Left ventricle myocardium inferior (tissue), 1 donor: ENCODE measurements around the gene ADD3. TPM values are rescaled to one million over a fixed set of nuclear protein-coding genes. Genes with fewer than 3 reads are reported as not detected.

Experiments used
- DNase-seq: peaks from one replicate; pipeline ENCODE4 v3.0.0-alpha.2; 2020
- H3K27ac ChIP-seq: fragments of 200-600 bp; replicated peaks from 2 replicates; pipeline ENCODE4 v1.8.0; 2021
- H3K27me3 ChIP-seq: fragments of 200-600 bp; 2 replicates; pipeline ENCODE4 v1.8.0; 2021; ENCODE audit warnings: low read depth
- H3K36me3 ChIP-seq: fragments of 200-600 bp; 2 replicates; pipeline ENCODE4 v1.8.0; 2021
- H3K4me1 ChIP-seq: fragments of 200-600 bp; 2 replicates; pipeline ENCODE4 v1.8.0; 2021
- H3K4me3 ChIP-seq: fragments of 200-600 bp; 2 replicates; pipeline ENCODE4 v1.8.0; 2021; ENCODE audit warnings: mild to moderate bottlenecking, moderate library complexity
- H3K9me3 ChIP-seq: fragments of 200-600 bp; replicated peaks from 2 replicates; pipeline ENCODE4 v1.8.0; 2021
- intact Hi-C: fragments of 100-400 bp; cut with micrococcal nuclease; formaldehyde crosslinking; loops from one replicate; pipeline ENCODE4 v1.11.0; 2022
- total RNA-seq: library from RNA; stranded (reverse); fragmentation: NEBNext Ultra II Directional; extraction: Animal tissue kit (Norgen Biotek cat#: 25700); gene quantifications from one replicate; pipeline ENCODE4 v1.2.1, GENCODE V29; 2021
- TF ChIP-seq, protein P1 (sequence below): fragments of 200-600 bp; IDR thresholded peaks from 2 replicates; pipeline ENCODE4 v1.8.0; 2021; ENCODE audit warnings: antibody characterized with exemption, mild to moderate bottlenecking, borderline replicate concordance
- donor health status: DM: no; HTN: yes; CAD: no; lungs with severe emphysema.

Gene ADD3
- total RNA-seq, 1 donor from 2014 or later, result 113 TPM

GRCh38 chr10:110078317-110078716 lies 70.5 kb downstream of the ADD3 start:
- Histone ChIP-seq H3K9me3 (no peaks in the 10 kb centered on the region), H3K36me3 (no peaks in the 10 kb centered on the region), H3K4me3 (peak overlapping the region; percentile 51), H3K4me1 (peaks cover 98% of the 10 kb centered on the region), H3K27ac (peak overlapping the region; percentile 91), H3K27me3 (no peaks in the 10 kb centered on the region)
- no peak for DNase-seq
- TF ChIP-seq, protein P1, sequence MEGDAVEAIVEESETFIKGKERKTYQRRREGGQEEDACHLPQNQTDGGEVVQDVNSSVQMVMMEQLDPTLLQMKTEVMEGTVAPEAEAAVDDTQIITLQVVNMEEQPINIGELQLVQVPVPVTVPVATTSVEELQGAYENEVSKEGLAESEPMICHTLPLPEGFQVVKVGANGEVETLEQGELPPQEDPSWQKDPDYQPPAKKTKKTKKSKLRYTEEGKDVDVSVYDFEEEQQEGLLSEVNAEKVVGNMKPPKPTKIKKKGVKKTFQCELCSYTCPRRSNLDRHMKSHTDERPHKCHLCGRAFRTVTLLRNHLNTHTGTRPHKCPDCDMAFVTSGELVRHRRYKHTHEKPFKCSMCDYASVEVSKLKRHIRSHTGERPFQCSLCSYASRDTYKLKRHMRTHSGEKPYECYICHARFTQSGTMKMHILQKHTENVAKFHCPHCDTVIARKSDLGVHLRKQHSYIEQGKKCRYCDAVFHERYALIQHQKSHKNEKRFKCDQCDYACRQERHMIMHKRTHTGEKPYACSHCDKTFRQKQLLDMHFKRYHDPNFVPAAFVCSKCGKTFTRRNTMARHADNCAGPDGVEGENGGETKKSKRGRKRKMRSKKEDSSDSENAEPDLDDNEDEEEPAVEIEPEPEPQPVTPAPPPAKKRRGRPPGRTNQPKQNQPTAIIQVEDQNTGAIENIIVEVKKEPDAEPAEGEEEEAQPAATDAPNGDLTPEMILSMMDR, result no peak
- intact Hi-C loops, result no loop called here

DNA sequence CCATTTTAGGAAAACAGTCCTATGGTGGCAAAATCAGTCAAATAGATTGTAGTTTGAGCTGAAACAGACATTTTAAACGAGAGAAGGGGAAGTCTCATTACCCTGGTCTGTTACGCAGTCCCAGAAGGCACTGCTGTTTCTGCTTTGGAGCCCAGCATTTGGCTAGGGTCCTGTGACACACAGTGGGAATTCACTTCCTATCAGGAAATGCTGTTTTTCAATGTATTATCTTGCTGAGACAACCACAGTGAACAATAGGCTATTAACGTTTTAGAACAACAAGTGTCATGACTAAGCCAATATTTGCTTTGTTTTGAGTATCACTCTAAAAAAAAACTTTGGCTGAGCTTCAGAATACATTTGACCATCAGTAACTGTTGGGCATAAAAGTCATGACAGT lies 74.1 kb downstream of the ADD3 start:
- TF ChIP-seq, protein P1, result no peak
- Histone ChIP-seq H3K27me3 (no peaks in the 10 kb centered on the region), H3K4me3 (no peak overlapping the region), H3K36me3 (no peaks in the 10 kb centered on the region), H3K27ac (peak overlapping the region; percentile 73), H3K4me1 (peaks cover 84% of the 10 kb centered on the region), H3K9me3 (no peaks in the 10 kb centered on the region)
- intact Hi-C loops, result no loop called here
- DNase-seq, result peak; percentile 34

- TF ChIP-seq, protein P1, result no peak
- H3K4me1 ChIP-seq, result peaks cover 84% of the 10 kb centered on the region
- H3K4me3 ChIP-seq, result no peak overlapping the region
- no peak for DNase-seq
- H3K36me3 ChIP-seq, result no peaks in the 10 kb centered on the region
- peak overlapping the region; percentile 73 for H3K27ac ChIP-seq
- intact Hi-C loops, result no loop called here
- H3K9me3 ChIP-seq, result no peaks in the 10 kb centered on the region
- no peaks in the 10 kb centered on the region for H3K27me3 ChIP-seq
Measured at GRCh38 chr10:110083884-110084283, 76.1 kb downstream of the ADD3 start.

DNA sequence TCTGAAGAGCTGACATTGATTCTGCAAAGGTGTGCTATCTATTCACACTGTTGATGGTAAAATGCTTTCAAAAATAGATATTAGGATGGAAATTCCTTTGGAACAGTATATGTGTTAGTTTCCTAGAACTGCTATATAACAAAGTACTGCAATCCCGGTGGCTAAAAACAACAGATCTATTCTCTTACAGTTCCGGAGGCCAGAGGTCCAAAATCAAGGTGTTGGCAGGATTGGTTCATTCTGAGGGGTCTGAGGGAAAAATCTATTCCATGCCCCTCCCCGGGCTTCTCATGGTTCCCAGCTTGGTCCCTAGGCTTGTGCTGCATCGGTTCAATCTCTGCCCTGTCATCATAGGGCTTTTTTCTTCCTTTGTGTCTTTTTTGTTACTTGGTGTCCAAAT lies 79.9 kb downstream of the ADD3 start:
- TF ChIP-seq, protein P1, result no peak
- Histone ChIP-seq H3K4me3 (no peak overlapping the region), H3K27ac (peak overlapping the region; percentile 49), H3K4me1 (peaks cover 69% of the 10 kb centered on the region), H3K9me3 (no peaks in the 10 kb centered on the region), H3K36me3 (no peaks in the 10 kb centered on the region), H3K27me3 (no peaks in the 10 kb centered on the region)
- no peak for DNase-seq
- intact Hi-C loops, result no loop called here

GRCh38 chr10:110088367-110089104 lies 80.8 kb downstream of the ADD3 start:
- no peak overlapping the region for H3K4me3 ChIP-seq
- H3K27me3 ChIP-seq, result no peaks in the 10 kb centered on the region
- intact Hi-C loops, result no loop called here
- H3K4me1 ChIP-seq, result peaks cover 60% of the 10 kb centered on the region
- DNase-seq, result no peak
- no peaks in the 10 kb centered on the region for H3K36me3 ChIP-seq
- TF ChIP-seq, protein P1, result no peak
- peak overlapping the region; percentile 49 for H3K27ac ChIP-seq
- no peaks in the 10 kb centered on the region for H3K9me3 ChIP-seq
